Endothelial cell of umbilical vein (primary cell): ENCODE data around the gene HAP1. TPM values are rescaled to one million over a fixed set of nuclear protein-coding genes. Genes with fewer than 3 reads are reported as not detected.
"Not testable (repeated sequence)": the region's sequence is repeated elsewhere in the genome, so short reads cannot be mapped to it uniquely, and the experiment has no call there.

Experiments
- BruUV-seq: library from RNA; stranded (reverse); fragments of 400-500 nt; replicated peaks from 2 replicates; lab custom pipeline; 2021; lab: Mats Ljungman, UMichigan
- CTCF ChIA-PET: fragments of 300-600, 350-600 bp; sonication (Branson Sonifier 250); formaldehyde crosslinking; loops from one replicate; lab custom pipeline; 2021; ENCODE audit warnings: antibody characterized with exemption, inconsistent platforms; lab: Charles Lee
- POLR2A ChIA-PET: fragments of 300-600, 350-600 bp; sonication (Branson Sonifier 250); formaldehyde crosslinking; loops from one replicate; lab custom pipeline; 2021; ENCODE audit warnings: antibody characterized with exemption, inconsistent platforms; lab: Charles Lee
- DNase-seq: peaks from one replicate; pipeline ENCODE4 v3.0.0-alpha.2; 2011; ENCODE audit warnings: low read depth, low spot score
- FAIRE-seq: peaks from 2 replicates; lab custom pipeline; 2011; peaks lifted over from hg19 to GRCh38; lab: Jason Lieb, UNC
- H2AFZ ChIP-seq: 2 replicates; pipeline ENCODE4 v1.6.0; 2012; ENCODE audit warnings: low read depth, low read length, control low read depth, inconsistent platforms
- H3K27ac ChIP-seq: 2 replicates; pipeline ENCODE4 v1.5.1; 2011; ENCODE audit warnings: low read depth, mild to moderate bottlenecking, control low read depth, low read length, moderate library complexity; ENCODE audit not compliant: insufficient read depth
- H3K27me3 ChIP-seq, 2 experiments: 2 replicates each; pipeline versions ENCODE4 v1.6.0 to v1.6.1; 2011; ENCODE audit warnings: low read length in 2 of 2, mixed read lengths in 1 of 2; ENCODE audit not compliant: control insufficient read depth in 2 of 2, insufficient read depth in 2 of 2
- H3K36me3 ChIP-seq, 2 experiments: 2 replicates in 1 of 2; 3 replicates in 1 of 2; pipeline ENCODE4 v1.5.1; 2011; ENCODE audit warnings: low read length in 2 of 2, mild to moderate bottlenecking in 1 of 2, moderate library complexity in 1 of 2; ENCODE audit not compliant: control insufficient read depth in 2 of 2, insufficient read depth in 2 of 2; ENCODE audit errors: extremely low read depth in 1 of 2
- H3K4me1 ChIP-seq: 3 replicates; pipeline ENCODE4 v1.5.1; 2011; ENCODE audit warnings: mild to moderate bottlenecking, low read length; ENCODE audit not compliant: control insufficient read depth, insufficient read depth; ENCODE audit errors: extremely low read depth
- H3K4me2 ChIP-seq: 2 replicates; pipeline ENCODE4 v1.6.1; 2011; ENCODE audit warnings: low read length, control low read depth, mixed read lengths; ENCODE audit not compliant: insufficient read depth
- H3K4me3 ChIP-seq, 3 experiments: fragments of 200-600 bp in 1 of 3; sonication (generic), shearing (Covaris generic) in 1 of 3; replicated peaks in 1 of 3; 2 replicates each; pipeline ENCODE4 v1.5.1; 2011 to 2016; ENCODE audit warnings: control low read depth in 3 of 3, low read length in 3 of 3, mild to moderate bottlenecking in 2 of 3, inconsistent platforms in 1 of 3, low read depth in 1 of 3, moderate library complexity in 1 of 3; ENCODE audit not compliant: insufficient read depth in 1 of 3
- H3K79me2 ChIP-seq: 2 replicates; pipeline ENCODE4 v1.6.0; 2012; ENCODE audit warnings: low read length, inconsistent platforms; ENCODE audit not compliant: control insufficient read depth, insufficient read depth
- H3K9ac ChIP-seq: replicated peaks from 2 replicates; pipeline ENCODE3; 2011; ENCODE audit warnings: low read length, control low read depth; ENCODE audit not compliant: insufficient read depth; ENCODE audit errors: extremely low read depth
- H3K9me1 ChIP-seq: replicated peaks from 3 replicates; pipeline ENCODE4 v1.6.0; 2011; ENCODE audit warnings: mild to moderate bottlenecking, low read length; ENCODE audit not compliant: control insufficient read depth, insufficient read depth; ENCODE audit errors: extremely low read depth
- H3K9me3 ChIP-seq: replicated peaks from 2 replicates; pipeline ENCODE4 v1.5.1; 2012; ENCODE audit warnings: low read length, inconsistent platforms; ENCODE audit not compliant: control insufficient read depth, insufficient read depth
- H4K20me1 ChIP-seq: replicated peaks from 2 replicates; pipeline ENCODE3; 2011; ENCODE audit warnings: mild to moderate bottlenecking, low read length; ENCODE audit not compliant: control insufficient read depth, insufficient read depth; ENCODE audit errors: extremely low read depth
- CTCF ChIP-seq, 2 donors: IDR thresholded peaks; 1 replicate in 1 of 2; 2 replicates in 1 of 2; pipeline ENCODE4 v1.5.1; 2011; ENCODE audit warnings: low read length in 2 of 2, mild to moderate bottlenecking in 2 of 2, moderate library complexity in 2 of 2, control low read depth in 1 of 2, inconsistent platforms in 1 of 2, low read depth in 1 of 2; ENCODE audit not compliant: insufficient read depth in 1 of 2; ENCODE audit errors: extremely low read depth in 1 of 2
- EZH2 ChIP-seq: IDR thresholded peaks from 2 replicates; pipeline ENCODE4 v1.6.1; 2012; ENCODE audit warnings: borderline replicate concordance, low read depth, mild to moderate bottlenecking, moderate library complexity, low read length, inconsistent platforms; ENCODE audit not compliant: severe bottlenecking
- FOS ChIP-seq: IDR thresholded peaks from 2 replicates; pipeline ENCODE4 v1.6.1; 2011; ENCODE audit warnings: mild to moderate bottlenecking, low read length, moderate library complexity, borderline replicate concordance; ENCODE audit not compliant: insufficient read depth
- GATA2 ChIP-seq: IDR thresholded peaks from 2 replicates; pipeline ENCODE4 v1.7.0; 2011; ENCODE audit warnings: low read depth, mild to moderate bottlenecking, moderate library complexity, mixed read lengths, low read length; ENCODE audit not compliant: insufficient read length, insufficient read depth
- JUN ChIP-seq: IDR thresholded peaks from 2 replicates; pipeline ENCODE4 v1.6.1; 2011; ENCODE audit warnings: borderline replicate concordance, low read depth; ENCODE audit not compliant: insufficient read length, insufficient read depth
- MYC ChIP-seq: IDR thresholded peaks from one replicate; pipeline ENCODE4 v1.6.1; 2011; ENCODE audit warnings: mild to moderate bottlenecking, low read depth, low read length
- POLR2A ChIP-seq: IDR thresholded peaks from 2 replicates; pipeline ENCODE4 v1.6.1; 2012; ENCODE audit warnings: low read depth, mild to moderate bottlenecking, control low read depth, low read length
- POLR2AphosphoS5 ChIP-seq: IDR thresholded peaks from 2 replicates; pipeline ENCODE4 v1.6.1; 2012; ENCODE audit warnings: low read depth, mild to moderate bottlenecking, control low read depth, low read length, moderate library complexity; ENCODE audit not compliant: insufficient read depth
- dilution Hi-C: fragments of 300-500 bp; cut with MboI; formaldehyde crosslinking; loops from one replicate; pipeline ENCODE4 v1.15.0; 2019; ENCODE audit warnings: low sequenced_read_pairs; ENCODE audit not compliant: extremely low pct_ligation_motif_present
- intact Hi-C: fragments of 100-400 bp; cut with micrococcal nuclease; formaldehyde crosslinking; loops from one replicate; pipeline ENCODE4 v1.10.0; 2022
- polyA plus RNA-seq, 4 experiments: library from polyadenylated mRNA; depleted of rRNA in 3 of 4; stranded (reverse) in 3 of 4; unstranded in 1 of 4; fragments of >200 nt; gene quantifications; 2 replicates each; pipeline versions ENCODE4 v1.2.1 to v1.2.3, GENCODE V29; 2011 to 2012; ENCODE audit warnings: missing spikeins in 1 of 4
- total RNA-seq: library from RNA; stranded (reverse); gene quantifications from 2 replicates; pipeline ENCODE4 v1.2.3, GENCODE V29; 2021
- TF ChIP-seq, protein P1 (sequence below): IDR thresholded peaks from 2 replicates; pipeline ENCODE4 v1.6.1; 2011; ENCODE audit not compliant: insufficient read depth, insufficient read length

Gene HAP1
- total and polyA plus RNA-seq, 2 donors (not counting 3 experiments of a cell fraction or from before 2014, with no cell fraction given) = 0.07 to 0.24 TPM

GRCh38 chr17:41685753-41686152, 48.7 kb downstream of the HAP1 start:
- BruUV-seq, intact Hi-C loops, H3K4me2 ChIP-seq, H3K9ac ChIP-seq, H3K9me1 ChIP-seq, H3K9me3 ChIP-seq, dilution Hi-C loops, H4K20me1 ChIP-seq, FAIRE-seq, POLR2A ChIA-PET, H3K27me3 ChIP-seq, H3K27ac ChIP-seq, H3K4me3 ChIP-seq, H2AFZ ChIP-seq, DNase-seq: not testable (repeated sequence)
- H3K79me2 ChIP-seq = peaks cover 17% of the 10 kb centered on the region
- peaks cover 16% of the 10 kb centered on the region for H3K4me1 ChIP-seq
- CTCF ChIA-PET = interaction anchor here (0.9 kb wide), 1 partner anchor 1383 kb away, joined by 3 read pairs; no protein-coding TSS in a partner anchor
- H3K36me3 ChIP-seq = peaks cover 9 to 10% of the 10 kb centered on the region in 2 experiments

- ChIA-PET CTCF (interaction anchor here (1.3 kb wide), 1 partner anchor 18 kb away, joined by 3 read pairs; no protein-coding TSS in a partner anchor), POLR2A (no interaction called here)
- H4K20me1 ChIP-seq = no peaks in the 10 kb centered on the region
- H3K27ac ChIP-seq = no peak overlapping the region
- no TSS peak for BruUV-seq
- intact Hi-C loops (no loop called here), dilution Hi-C loops (no loop called here)
- no peak overlapping the region for H3K4me3 ChIP-seq
- no peaks in the 10 kb centered on the region for H3K36me3 ChIP-seq
- H3K79me2 ChIP-seq = peaks cover 2% of the 10 kb centered on the region
- H3K4me2 ChIP-seq = no peak overlapping the region
- peaks cover 0 to 3% of the 10 kb centered on the region in 2 experiments for H3K27me3 ChIP-seq
- H3K9me3 ChIP-seq = no peaks in the 10 kb centered on the region
- H3K4me1 ChIP-seq = peaks cover 11% of the 10 kb centered on the region
- FAIRE-seq (no peak), DNase-seq (no peak)
- H3K9me1 ChIP-seq = no peaks in the 10 kb centered on the region
- no peak overlapping the region for H2AFZ ChIP-seq
- H3K9ac ChIP-seq = no peak overlapping the region
- TF ChIP-seq GATA2 (no peak), JUN (no peak), EZH2 (no peak), POLR2AphosphoS5 (no peak), CTCF (IDR thresholded peaks at IDR 0.05; ENCODE audit: extremely low read depth in 1 of 2, insufficient read depth in 1 of 2, low read depth in 1 of 2, low read length in 2 of 2) (no peak), MYC (no peak), FOS (no peak), POLR2A (no peak)
- TF ChIP-seq, protein P1, sequence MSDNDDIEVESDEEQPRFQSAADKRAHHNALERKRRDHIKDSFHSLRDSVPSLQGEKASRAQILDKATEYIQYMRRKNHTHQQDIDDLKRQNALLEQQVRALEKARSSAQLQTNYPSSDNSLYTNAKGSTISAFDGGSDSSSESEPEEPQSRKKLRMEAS = no peak
These were observed 50.4 kb downstream of the HAP1 start for GRCh38 chr17:41684035-41684434.
